HG02798 (cell line): ENCODE measurements around the gene PRKAB1.

ENCODE experiments used
- ATAC-seq: cut with Tn5 transposase; IDR thresholded peaks from one replicate; pipeline ENCODE4 v1.9.1; 2021; ENCODE audit warnings: mild to moderate bottlenecking; ENCODE audit not compliant: unreplicated experiment, poor library complexity

Gene PRKAB1

GRCh38 chr12:119682639-119683252 lies 14.8 kb downstream of the PRKAB1 start:
- ATAC-seq = no peak

DNA sequence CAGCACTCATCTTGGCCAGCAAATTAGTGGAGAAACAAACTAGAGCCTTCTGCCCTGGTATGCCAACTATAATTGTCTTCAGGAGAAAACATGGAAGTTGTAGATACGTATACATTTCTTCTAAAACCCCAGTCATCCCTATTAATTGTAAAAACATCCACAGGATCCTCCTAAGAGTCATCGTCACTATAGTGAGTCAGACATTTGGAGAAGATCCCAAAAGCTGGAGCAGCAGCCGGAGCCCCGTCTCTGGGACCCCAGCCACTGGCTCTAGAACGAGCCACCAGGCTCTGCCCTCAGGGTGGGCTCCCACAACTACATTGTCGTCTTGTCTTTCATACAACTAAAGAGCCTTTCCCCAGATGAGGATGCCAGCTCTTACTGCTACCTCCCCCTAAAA lies 15.5 kb downstream of the PRKAB1 start:
- ATAC-seq = no peak

- no peak for ATAC-seq
Observed at GRCh38 chr12:119683816-119684215, 15.9 kb downstream of the PRKAB1 start.

GRCh38 chr12:119684711-119685369 lies 16.9 kb downstream of the PRKAB1 start:
- ATAC-seq = no peak

- ATAC-seq = no peak
Observed at GRCh38 chr12:119685375-119685774, 17.4 kb downstream of the PRKAB1 start.

GRCh38 chr12:119686355-119686754 lies 18.4 kb downstream of the PRKAB1 start:
- no peak for ATAC-seq

GRCh38 chr12:119686776-119687175 lies 18.8 kb downstream of the PRKAB1 start:
- no peak for ATAC-seq

DNA sequence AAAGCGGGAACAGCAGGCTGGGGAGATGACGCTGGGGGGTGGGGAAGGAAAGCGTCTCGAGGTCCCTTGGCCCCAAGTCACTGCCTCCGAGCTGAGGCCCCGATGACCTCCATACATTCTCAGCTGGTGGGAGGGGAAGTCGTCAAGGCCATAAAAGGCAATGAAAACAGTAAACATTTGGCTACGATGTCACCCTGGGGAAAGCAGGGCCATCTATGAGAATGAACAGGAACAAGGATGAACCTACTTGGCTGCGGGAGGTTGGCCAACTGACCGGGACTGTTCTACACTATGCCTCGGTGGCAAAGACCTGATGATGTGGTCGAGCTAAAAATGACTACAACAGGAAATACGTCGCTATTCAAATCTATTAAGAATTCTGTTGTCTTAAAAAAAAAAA lies 19.5 kb downstream of the PRKAB1 start:
- ATAC-seq = no peak

DNA sequence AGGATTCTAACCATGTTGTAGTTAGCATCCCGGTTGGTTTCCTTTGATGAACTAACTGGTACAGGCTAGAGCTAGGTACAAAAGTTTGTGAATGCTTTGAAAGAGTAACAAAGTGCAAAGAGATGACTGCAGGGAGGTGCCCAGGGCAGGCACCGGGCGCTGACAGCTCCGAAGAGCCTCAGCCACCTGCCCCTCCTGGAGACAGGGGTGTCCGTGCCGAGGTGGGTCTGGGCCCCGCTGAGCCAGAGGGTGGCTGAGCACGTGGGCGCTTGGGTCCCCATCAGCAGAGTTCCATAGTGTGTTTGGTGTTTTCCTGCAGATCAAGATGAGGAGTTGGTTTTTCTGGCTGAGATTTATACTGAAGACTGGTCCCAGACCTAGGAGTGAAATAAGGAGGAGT lies 19.9 kb downstream of the PRKAB1 start:
- ATAC-seq = no peak

DNA sequence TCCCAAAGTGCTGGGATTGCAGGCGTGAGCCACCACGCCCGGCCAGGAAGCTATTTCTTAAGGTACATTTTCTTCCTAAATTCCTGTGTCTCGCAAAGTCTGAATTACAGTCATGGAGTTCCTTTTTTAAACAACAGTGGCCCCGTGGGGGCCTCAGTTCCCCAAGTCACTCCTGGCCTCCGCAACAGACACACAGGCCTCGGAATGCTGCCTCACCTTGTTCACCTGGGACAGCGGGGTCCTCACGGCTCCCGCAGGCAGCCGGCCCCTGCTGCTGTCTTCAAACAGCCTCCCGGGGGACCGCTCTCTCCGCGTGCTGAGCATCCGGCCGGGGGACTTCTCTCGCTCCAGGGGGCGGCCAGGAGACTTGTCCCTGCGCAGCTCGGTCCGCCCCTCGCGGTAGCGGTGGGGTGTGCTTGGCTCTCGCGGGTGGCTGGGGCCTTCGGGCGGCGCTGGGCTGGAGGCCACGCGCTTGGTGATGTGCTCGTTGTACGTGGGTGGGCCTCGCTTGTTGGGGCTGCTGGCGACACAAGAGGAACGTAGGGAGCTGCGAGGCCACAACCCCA lies 22.1 kb downstream of the PRKAB1 start:
- no peak for ATAC-seq

DNA sequence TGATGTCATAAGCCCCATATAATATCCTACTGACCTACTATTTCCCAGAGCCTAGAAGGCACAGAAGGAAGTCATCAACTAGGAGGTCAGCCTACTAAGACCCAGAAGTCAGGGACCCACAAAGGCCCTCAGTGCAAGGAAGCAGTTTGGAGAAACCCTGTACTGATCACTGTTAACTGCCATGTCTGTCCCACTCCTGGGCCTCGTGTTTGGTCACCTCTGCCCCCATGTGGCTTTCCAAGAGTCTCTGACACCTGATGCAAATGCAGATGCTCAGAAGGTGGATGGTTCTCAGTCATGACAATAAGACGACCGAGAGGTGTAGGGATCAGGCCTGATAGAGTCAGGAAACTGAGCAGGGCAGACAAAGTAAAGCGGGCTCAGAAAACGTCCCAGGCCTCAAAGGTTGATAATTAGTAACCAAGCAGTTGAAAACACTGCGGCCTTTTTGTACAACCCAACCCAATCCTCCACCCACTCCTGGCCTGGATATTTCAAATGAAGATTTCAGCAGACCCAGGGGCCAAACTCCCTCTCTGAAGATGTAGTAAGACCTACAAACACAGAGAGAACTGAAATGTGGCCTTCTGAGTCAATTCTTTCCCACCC lies 23.4 kb downstream of the PRKAB1 start:
- no peak for ATAC-seq

- no peak for ATAC-seq
Observed at GRCh38 chr12:119692410-119692809, 24.5 kb downstream of the PRKAB1 start.

- ATAC-seq = no peak
Observed at GRCh38 chr12:119692997-119693396, 25.1 kb downstream of the PRKAB1 start.

GRCh38 chr12:119693511-119693910 lies 25.6 kb downstream of the PRKAB1 start:
- no peak for ATAC-seq

GRCh38 chr12:119694111-119694510 lies 26.2 kb downstream of the PRKAB1 start:
- no peak for ATAC-seq

- no peak for ATAC-seq
Observed at GRCh38 chr12:119695034-119695433, 27.1 kb downstream of the PRKAB1 start.

DNA sequence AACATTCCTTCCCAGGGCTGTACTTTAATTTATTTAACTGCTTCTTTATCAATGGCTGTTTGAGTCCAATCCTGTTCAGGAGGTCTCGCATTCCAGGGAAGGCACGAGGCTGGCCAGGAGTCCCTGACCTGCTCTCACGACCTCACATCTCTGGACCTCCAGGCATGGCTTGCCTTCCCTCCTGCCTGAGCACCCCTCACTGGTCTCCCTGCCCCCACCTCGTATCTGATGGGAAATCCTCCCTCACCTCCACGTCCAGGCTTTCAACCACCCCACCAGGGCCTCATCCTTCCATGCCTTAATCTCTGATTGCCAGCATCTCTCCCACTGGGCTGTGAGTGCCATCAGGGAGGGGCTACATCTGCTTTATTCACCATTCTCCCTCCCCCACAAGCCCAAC lies 29.0 kb downstream of the PRKAB1 start:
- no peak for ATAC-seq

- ATAC-seq = no peak
Observed at GRCh38 chr12:119699199-119699760, 31.3 kb downstream of the PRKAB1 start.

- ATAC-seq = no peak
Observed at GRCh38 chr12:119700078-119700477, 32.1 kb downstream of the PRKAB1 start.

DNA sequence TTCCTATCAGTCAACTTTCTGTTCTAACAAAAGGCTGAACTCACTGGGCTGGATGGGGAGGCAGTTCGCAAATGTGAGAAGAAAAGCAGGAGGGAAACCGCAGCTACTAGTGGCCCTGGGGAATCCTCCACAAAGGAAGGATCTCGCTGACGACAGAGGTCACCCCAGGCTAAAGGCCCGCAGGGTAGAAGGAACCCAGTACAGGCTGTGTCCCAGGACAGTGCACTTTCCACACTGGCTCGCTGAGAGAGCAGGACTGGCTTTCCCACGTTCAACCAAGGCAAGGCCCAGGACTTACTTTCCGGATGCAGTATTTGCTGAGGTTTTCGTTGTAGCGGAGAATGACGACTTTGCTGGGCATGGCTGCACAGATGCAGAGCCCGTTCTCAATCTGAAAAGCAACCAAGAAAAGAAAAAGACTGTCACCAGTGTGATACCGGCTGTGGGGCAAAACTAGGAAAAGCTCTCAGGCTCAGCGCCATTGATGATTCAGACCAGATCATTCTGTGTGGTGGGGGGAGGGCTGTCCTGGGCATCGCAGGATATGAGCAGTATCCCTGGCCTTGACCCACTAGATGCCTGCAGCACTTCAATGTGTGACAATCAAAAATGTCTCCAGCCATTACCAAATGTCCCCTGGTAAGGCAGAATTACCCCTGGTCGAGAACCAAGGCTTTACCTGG lies 36.3 kb downstream of the PRKAB1 start:
- ATAC-seq = no peak

- ATAC-seq = no peak
Observed at GRCh38 chr12:119705182-119705581, 37.2 kb downstream of the PRKAB1 start.
